Measurements from ENCODE around the gene LDAF1.
A peak's percentile ranks its signal among the peaks of the same experiment; 100 is the strongest.
"Not testable (repeated sequence)": the region's sequence is repeated elsewhere in the genome, so short reads cannot be mapped to it uniquely, and the experiment has no call there.

Gene LDAF1

GRCh38 chr16:21158208-21159110, at the start of gene LDAF1:
Gene LDAF1, plus strand, starts transcription at chr16:21158674. Its CDS starts 2,509 bp downstream, at chr16:21161183.
- peak; percentile 69 for DNase-seq

DNA sequence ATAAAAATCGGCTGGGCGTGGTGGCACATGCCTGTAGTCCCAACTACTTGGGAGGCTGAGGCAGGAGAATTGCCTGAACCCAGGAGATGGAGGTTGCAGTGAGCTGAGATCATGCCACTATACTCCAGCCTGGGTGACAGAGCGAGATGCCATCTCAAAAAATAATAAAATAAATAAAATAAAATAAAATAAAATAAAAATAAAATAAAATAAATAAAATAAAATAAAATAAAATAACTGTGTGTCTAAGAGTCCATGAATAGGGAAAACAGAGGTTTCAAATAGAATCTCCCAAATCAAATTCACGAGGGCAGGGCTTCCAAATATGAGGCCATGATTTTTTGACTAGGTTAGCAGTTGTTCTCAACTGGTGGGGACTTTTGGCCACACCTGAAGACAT, 42.9 kb upstream of the LDAF1 start:
- DNase-seq, result not testable (repeated sequence)

GRCh38 chr16:21116148-21116693, 42.3 kb upstream of the LDAF1 start:
- peak; percentile 22 for DNase-seq

GRCh38 chr16:21117567-21117966, 40.9 kb upstream of the LDAF1 start:
- no peak for DNase-seq

- no peak for DNase-seq
These were observed 37.4 kb upstream of the LDAF1 start for GRCh38 chr16:21120976-21121520.

DNA sequence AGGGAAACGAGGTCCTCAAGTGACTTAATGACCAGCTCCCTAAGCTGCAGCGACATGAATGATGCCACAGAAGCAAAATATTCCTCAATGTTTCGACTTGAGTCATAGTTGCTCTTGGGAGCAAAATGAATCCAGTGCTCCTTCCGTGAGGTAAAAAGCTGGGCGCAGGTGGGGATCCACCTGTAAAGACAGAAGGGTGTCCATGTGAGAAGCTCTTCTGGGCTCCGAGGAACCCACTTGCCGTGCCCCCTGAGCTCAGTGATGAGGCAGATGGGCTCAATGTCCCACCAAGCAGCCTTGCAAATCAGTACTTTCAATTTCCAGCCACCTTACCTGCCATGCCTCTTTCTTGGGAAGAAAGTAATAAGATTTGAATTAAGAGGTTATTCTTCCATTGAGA, 33.3 kb upstream of the LDAF1 start:
- DNase-seq, result no peak

GRCh38 chr16:21126518-21126917, 32.0 kb upstream of the LDAF1 start:
- DNase-seq, result no peak

GRCh38 chr16:21128991-21129390, 29.5 kb upstream of the LDAF1 start:
- DNase-seq, result no peak

GRCh38 chr16:21130811-21131210, 27.7 kb upstream of the LDAF1 start:
- no peak for DNase-seq

DNA sequence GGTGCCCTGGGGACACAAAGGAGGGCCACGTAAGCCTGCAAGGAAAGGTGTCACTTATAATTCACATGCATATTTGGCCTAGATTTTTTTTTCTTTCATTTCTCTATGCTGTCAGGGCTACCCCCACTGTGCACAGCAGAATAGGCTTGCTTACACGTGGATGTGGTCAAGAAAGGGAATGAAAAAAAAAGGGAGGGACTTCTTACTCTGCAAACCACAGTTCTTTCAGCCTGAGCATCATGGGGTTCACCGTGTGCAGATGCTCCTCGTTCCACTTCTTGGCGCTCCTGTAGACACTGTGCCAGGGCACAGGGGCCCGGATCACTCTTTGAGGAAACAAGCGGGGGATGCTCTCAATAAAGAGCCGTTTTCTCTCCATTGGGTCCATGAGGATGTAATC, 24.4 kb upstream of the LDAF1 start:
- no peak for DNase-seq

DNA sequence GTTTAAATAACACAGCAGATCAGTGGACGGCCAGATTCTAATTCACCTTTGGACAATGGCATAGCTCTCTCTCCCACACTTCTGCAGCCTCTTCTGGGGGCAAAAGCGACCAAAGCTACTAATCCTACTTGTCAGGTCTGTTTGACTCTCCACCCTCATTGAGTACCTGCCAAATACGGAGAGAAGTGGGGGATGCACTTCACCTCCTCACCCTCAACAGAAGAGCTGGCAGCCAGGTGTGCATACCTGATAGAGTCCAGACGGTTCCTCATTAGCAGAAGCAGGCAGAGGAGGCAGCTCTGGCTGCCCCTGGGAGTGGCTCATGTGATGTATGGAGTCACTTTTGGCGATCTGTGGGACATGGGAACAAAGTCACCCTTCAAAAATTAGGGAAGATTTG, 12.7 kb upstream of the LDAF1 start:
- DNase-seq, result no peak

DNA sequence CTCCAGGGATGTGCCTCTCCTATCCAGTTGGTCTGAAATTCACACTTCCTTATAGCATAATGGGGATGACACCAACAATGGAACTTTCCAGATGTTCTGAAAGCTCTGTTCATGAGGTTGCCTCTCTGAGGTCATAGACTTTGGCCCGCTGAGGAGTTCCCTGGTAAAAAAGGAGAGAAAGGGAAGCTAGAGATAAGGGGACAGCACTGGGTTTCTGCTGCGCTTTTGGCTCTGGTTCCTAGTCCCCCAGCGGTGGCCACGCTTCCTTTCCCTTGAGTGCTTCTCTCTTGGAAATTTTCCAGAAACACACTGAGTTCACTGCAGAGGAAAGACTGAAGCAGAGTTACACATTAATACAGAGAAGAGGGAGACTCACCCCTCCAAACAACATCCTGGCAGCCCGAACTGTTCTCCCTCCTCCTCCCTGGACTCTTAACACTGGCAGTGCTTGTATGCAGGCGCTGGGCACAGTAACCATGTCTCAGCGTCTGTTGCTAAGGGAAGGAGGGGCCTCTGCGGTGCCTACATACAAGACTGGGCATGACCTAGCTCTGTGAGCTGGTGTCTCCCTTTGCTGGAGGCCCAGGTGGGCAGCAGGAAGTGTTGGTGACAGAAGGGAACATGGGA, 8.0 kb upstream of the LDAF1 start, which contains the start of gene DNAH3:
TSS of gene DNAH3 (minus strand) at position 472 of the 627 bp plus-strand sequence. CDS start 527 bp downstream, outside the sequence.
- DNase-seq, result no peak

DNA sequence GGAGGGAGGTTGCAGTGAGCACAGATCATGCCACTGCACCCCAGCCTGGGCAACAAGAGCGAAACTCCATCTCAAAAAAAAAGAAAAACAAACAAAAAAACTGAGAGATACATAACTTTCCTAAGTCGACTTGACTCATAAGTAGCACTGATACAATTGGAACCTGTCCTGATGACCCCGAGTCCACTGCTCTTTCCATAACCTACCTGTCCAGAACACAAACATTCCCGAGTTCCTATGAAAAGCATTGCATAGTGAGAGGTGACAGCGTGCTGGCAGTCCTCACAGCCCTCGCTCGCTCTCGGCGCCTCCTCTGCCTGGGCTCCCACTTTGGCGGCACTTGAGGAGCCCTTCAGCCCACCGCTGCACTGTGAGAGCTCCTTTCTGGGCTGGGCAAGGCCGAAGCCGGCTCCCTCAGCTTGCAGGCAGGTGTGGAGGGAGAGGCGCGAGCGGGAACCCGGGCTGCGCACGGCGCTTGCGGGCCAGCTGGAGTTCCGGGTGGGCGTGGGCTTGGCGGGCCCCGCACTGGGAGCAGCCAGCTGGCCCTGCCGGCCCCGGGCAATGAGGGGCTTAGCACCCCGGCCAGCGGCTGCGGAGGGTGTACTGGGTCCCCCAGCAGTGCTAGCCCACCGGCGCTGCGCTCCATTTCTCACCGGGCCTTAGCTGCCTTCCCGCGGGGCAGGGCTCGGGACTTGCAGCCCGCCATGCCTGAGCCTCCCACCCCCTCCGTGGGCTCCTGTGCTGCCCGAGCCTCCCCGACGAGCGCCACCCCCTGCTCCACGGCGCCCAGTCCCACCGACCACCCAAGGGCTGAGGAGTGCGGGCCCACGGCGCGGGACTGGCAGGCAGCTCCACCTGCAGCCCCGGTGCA, 6.1 kb upstream of the LDAF1 start:
- not testable (repeated sequence) for DNase-seq

GRCh38 chr16:21153124-21153729, 5.2 kb upstream of the LDAF1 start:
- not testable (repeated sequence) for DNase-seq

GRCh38 chr16:21156011-21156410, 2.5 kb upstream of the LDAF1 start:
- not testable (repeated sequence) for DNase-seq

GRCh38 chr16:21156767-21157467, 1.6 kb upstream of the LDAF1 start:
- no peak for DNase-seq

- DNase-seq, result no peak
These were observed 842 bp upstream of the LDAF1 start for GRCh38 chr16:21157632-21158031.

DNA sequence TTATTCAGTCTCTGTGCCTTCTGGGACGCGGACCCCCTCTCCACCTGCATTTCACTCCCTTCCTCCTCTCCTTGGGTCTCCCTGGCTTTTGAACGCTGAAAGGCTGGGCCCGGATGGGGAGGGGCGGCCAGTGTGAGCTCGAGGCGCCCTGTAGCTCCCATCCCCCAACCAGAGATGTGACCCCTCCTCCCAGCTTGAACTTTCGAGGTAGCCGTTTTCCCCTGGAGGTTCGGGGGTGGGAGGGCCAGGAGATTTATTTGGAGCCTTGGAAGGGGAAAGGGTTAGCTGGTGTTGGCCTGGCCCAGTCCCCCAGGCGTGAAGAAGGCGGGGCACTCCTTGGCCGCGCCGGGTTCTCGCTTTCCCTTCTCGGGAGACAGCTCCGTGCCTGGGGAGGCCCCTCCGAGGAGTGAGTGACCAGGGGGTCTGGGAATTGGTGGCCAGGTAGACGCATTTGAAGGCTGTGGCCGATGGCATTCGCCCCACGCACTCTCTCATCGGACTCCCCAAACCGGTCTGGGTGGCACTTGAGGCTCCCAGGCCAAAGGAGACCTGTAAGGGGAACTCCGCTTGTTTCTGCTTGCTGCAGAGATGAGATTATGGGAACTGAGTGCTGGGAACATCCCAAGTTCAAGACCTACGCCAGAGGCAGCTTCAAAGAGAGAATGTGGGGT, 942 bp downstream of the LDAF1 start:
- DNase-seq, result no peak

DNA sequence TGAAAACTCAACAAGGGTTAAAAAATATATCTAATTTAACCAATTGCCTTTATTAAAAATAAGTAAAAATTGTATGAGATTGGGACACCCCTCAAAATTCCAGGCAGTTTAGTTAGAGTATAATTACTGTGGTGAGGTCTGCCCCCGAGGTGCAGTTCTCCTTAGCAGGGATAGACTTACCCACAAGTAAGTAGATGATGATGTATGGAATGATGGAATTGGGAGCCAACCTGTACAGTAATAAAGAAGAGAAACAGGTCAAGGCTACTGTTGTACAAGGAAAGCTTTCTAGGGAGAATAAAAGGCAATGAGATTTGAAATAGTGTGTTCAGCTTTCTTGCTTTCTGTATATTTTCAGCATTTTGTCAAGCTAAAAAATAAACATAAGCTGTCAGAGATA, 1.8 kb downstream of the LDAF1 start:
- no peak for DNase-seq

DNA sequence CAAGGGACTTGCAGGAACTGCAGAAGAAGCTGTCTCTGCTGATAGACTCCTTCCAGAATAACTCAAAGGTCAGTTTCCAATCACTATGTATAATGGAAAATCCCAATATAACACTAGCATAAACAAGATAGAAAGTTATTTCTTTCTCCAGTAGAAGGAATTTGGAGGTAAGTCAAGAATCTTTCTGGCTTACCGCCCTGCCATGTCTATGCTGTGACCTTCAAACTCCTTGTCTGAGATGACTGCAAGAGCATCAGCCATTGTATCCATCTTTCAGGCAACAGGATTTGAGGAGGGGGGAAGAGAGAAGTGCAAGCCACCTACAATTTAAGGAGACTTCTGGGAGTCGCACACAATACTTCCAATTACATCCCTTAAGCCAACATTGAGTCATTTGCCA, 2.7 kb downstream of the LDAF1 start:
- no peak for DNase-seq

DNA sequence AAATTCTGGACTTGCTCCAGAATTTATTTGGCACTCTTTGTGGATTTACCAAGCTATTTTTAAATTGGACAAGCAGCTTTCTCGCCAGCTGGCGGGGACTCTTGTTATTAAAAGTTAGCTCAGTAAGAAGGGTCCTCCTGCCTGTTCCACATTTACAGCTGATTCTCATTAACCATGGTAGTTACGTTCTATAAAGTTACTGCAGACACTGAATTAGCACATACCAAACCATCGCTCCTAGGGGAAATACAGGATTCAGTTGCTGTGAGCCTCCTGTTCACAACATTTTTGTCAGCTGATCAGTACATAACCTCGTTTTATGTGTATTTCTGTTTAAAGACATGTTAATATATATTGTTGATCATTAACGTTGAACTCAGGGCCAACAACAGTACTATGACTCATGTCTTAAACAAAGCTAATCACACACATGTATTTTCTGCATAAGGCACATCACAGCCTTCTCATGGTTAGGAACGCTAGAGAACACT, 4.2 kb downstream of the LDAF1 start:
- no peak for DNase-seq
